Activated CD4-positive, alpha-beta T cell treated with anti-CD3 and anti-CD28 coated beads for 48 hours (primary cell): ENCODE results near the gene HS3ST1.
A peak's percentile ranks its signal among the peaks of the same experiment; 100 is the strongest.

Source experiments
- DNase-seq: peaks from one replicate; pipeline ENCODE4 v3.0.0-alpha.2; 2020

HS3ST1 gene

GRCh38 chr4:11428231-11428898, at the start of gene HS3ST1:
Gene HS3ST1, minus strand, starts transcription at chr4:11428894. Its CDS starts 28,889 bp downstream, at chr4:11400005.
- no peak for DNase-seq

- no peak for DNase-seq
These were observed 47.2 kb upstream of the HS3ST1 start for GRCh38 chr4:11475871-11476270.

GRCh38 chr4:11474146-11474545, 45.5 kb upstream of the HS3ST1 start:
- no peak for DNase-seq

- DNase-seq = no peak
These were observed 43.8 kb upstream of the HS3ST1 start for GRCh38 chr4:11472535-11472934.

- DNase-seq = peak; percentile 53
These were observed 42.9 kb upstream of the HS3ST1 start for GRCh38 chr4:11471618-11472017.

- no peak for DNase-seq
These were observed 42.4 kb upstream of the HS3ST1 start for GRCh38 chr4:11471046-11471441.

- DNase-seq = peak; percentile 14
These were observed 41.8 kb upstream of the HS3ST1 start for GRCh38 chr4:11470438-11471045.

- DNase-seq = no peak
These were observed 41.1 kb upstream of the HS3ST1 start for GRCh38 chr4:11469650-11470437.

- no peak for DNase-seq
These were observed 40.2 kb upstream of the HS3ST1 start for GRCh38 chr4:11468901-11469300.

GRCh38 chr4:11467931-11468330, 39.2 kb upstream of the HS3ST1 start:
- no peak for DNase-seq

GRCh38 chr4:11463707-11464106, 35.0 kb upstream of the HS3ST1 start:
- DNase-seq = no peak

- DNase-seq = no peak
These were observed 27.7 kb upstream of the HS3ST1 start for GRCh38 chr4:11456401-11456800.

GRCh38 chr4:11455201-11455835, 26.6 kb upstream of the HS3ST1 start:
- no peak for DNase-seq

GRCh38 chr4:11451716-11452115, 23.0 kb upstream of the HS3ST1 start:
- DNase-seq = no peak

- no peak for DNase-seq
These were observed 17.6 kb upstream of the HS3ST1 start for GRCh38 chr4:11446155-11446811.

- no peak for DNase-seq
These were observed 12.5 kb upstream of the HS3ST1 start for GRCh38 chr4:11441194-11441556.

- no peak for DNase-seq
These were observed 11.9 kb upstream of the HS3ST1 start for GRCh38 chr4:11440481-11441193.

GRCh38 chr4:11439836-11440235, 11.1 kb upstream of the HS3ST1 start:
- no peak for DNase-seq

- no peak for DNase-seq
These were observed 10.0 kb upstream of the HS3ST1 start for GRCh38 chr4:11438647-11439046.

- DNase-seq = no peak
These were observed 8.0 kb upstream of the HS3ST1 start for GRCh38 chr4:11436673-11437072.

GRCh38 chr4:11436084-11436483, 7.4 kb upstream of the HS3ST1 start:
- DNase-seq = no peak

- DNase-seq = no peak
These were observed 6.9 kb upstream of the HS3ST1 start for GRCh38 chr4:11435557-11435956.
